Skeletal muscle tissue (tissue), 4 donors: Measurements from ENCODE around the gene RGS13. TPM values are rescaled to one million over a fixed set of nuclear protein-coding genes. Genes with fewer than 3 reads are reported as not detected.
"Not testable (repeated sequence)": the region's sequence is repeated elsewhere in the genome, so short reads cannot be mapped to it uniquely, and the experiment has no call there.

Source experiments
- H3K27ac ChIP-seq: one replicate; pipeline ENCODE4 v1.7.0; 2013; ENCODE audit warnings: mild to moderate bottlenecking, low read depth, low read length, inconsistent platforms
- H3K27me3 ChIP-seq, 3 donors: one replicate each; pipeline ENCODE4 v1.7.0; 2013; ENCODE audit warnings: low read length in 3 of 3; ENCODE audit not compliant: control insufficient read depth in 3 of 3, insufficient read depth in 3 of 3
- H3K36me3 ChIP-seq, 3 donors: one replicate each; pipeline ENCODE4 v1.7.0; 2013; ENCODE audit warnings: low read length in 3 of 3; ENCODE audit not compliant: control insufficient read depth in 3 of 3, insufficient read depth in 3 of 3
- H3K4me1 ChIP-seq, 3 donors: one replicate each; pipeline ENCODE4 v1.7.0; 2013; ENCODE audit warnings: low read length in 3 of 3, mild to moderate bottlenecking in 3 of 3; ENCODE audit not compliant: control insufficient read depth in 3 of 3, insufficient read depth in 3 of 3
- H3K4me3 ChIP-seq, 3 donors: one replicate each; pipeline ENCODE4 v1.7.0; 2013; ENCODE audit warnings: low read length in 3 of 3
- H3K9ac ChIP-seq, 3 donors: one replicate each; pipeline ENCODE4 v1.7.0; 2013; ENCODE audit warnings: low read length in 3 of 3, mild to moderate bottlenecking in 3 of 3, moderate library complexity in 2 of 3, low read depth in 1 of 3
- H3K9me3 ChIP-seq, 3 donors: one replicate each; pipeline ENCODE4 v1.7.0; 2013; ENCODE audit warnings: low read length in 3 of 3; ENCODE audit not compliant: control insufficient read depth in 3 of 3
- total RNA-seq: library from RNA; depleted of rRNA; stranded (reverse); fragments of >200 nt; gene quantifications from one replicate; pipeline ENCODE4 v1.2.3, GENCODE V29; 2014
- donor health status: Osteomylitis.

The RGS13 gene
- total RNA-seq, 1 donor from 2014 or later: under 0.01 TPM

- Histone ChIP-seq H3K27ac (no peak overlapping the region), H3K4me3 (no peak overlapping the region), H3K36me3 (no peaks in the 10 kb centered on the region), H3K4me1 (no peaks in the 10 kb centered on the region), H3K9ac (no peak overlapping the region), H3K27me3 (no peaks in the 10 kb centered on the region), H3K9me3 (no peaks in the 10 kb centered on the region)
Observed at GRCh38 chr1:192675716-192676115, 39.8 kb downstream of the RGS13 start.

DNA sequence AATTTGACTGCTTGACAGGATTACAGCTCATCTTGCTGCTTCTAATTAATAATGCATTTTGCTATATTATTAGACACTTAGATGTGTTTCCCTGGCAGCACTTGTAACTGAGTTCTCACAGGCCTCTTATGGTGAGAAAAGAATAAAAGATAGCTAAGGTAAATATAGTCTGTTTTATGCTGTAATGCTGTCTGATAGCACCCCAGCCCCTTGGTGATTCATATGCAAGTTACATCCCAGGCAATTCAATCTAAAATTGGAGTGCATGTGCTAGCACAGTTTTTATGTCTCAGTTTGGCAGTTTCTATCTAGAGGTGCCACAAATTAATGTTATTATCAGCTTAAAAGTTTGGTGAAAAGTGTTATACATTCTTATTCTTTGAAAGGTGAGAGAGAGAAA, 42.2 kb downstream of the RGS13 start:
- no peak overlapping the region for H3K9ac ChIP-seq
- no peak overlapping the region for H3K27ac ChIP-seq
- H3K4me1 ChIP-seq: no peaks in the 10 kb centered on the region
- no peaks in the 10 kb centered on the region for H3K27me3 ChIP-seq
- no peaks in the 10 kb centered on the region for H3K9me3 ChIP-seq
- H3K36me3 ChIP-seq: no peaks in the 10 kb centered on the region
- H3K4me3 ChIP-seq: no peak overlapping the region

- H3K9me3 ChIP-seq: no peaks in the 10 kb centered on the region
- H3K27me3 ChIP-seq: no peaks in the 10 kb centered on the region
- H3K4me3 ChIP-seq: no peak overlapping the region
- H3K9ac ChIP-seq: no peak overlapping the region
- H3K36me3 ChIP-seq: no peaks in the 10 kb centered on the region
- H3K27ac ChIP-seq: no peak overlapping the region
- H3K4me1 ChIP-seq: no peaks in the 10 kb centered on the region
Observed at GRCh38 chr1:192682335-192682734, 46.4 kb downstream of the RGS13 start.

DNA sequence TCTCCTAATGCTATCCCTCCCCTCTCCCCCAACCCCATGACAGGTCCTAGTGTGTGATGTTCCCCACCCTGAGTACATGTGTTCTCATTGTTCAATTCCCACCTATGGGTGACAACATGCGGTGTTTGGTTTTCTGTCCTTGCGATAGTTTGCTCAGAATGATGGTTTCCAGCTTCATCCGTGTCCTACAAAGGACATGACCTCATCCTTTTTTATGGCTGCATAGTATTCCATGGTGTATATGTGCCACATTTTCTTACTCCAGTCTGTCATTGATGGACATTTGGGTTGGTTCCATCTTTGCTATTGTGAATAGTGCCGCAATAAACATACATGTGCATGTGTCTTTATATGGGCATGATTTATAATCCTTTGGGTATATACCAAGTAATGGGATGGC, 47.1 kb downstream of the RGS13 start:
- H3K9me3 ChIP-seq, H3K36me3 ChIP-seq, H3K4me3 ChIP-seq, H3K9ac ChIP-seq, H3K27ac ChIP-seq, H3K4me1 ChIP-seq, H3K27me3 ChIP-seq: not testable (repeated sequence)

DNA sequence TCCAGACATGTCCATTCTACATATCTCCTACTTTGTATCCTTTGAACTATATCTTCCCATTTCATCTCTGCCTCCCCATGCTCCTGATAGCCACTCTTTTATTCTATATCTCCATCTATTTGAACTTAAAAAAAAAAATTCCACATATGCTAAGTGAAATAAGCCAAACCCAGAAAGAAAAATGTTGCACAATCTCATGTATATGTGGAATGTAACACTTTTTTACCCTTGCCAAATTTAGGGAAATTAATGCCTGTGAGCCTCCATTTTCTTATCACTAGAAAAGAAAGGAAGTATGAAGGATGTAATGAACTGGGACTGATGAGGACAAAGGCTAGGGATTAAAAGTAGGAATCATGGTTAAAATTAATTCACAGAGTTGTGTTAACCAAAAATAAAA, 53.5 kb downstream of the RGS13 start:
- Histone ChIP-seq H3K4me1 (no peaks in the 10 kb centered on the region), H3K9ac (no peak overlapping the region), H3K27ac (no peak overlapping the region), H3K9me3 (peaks cover 0 to 3% (median 0%) of the 10 kb centered on the region in 3 donors), H3K4me3 (no peak overlapping the region), H3K27me3 (no peaks in the 10 kb centered on the region), H3K36me3 (no peaks in the 10 kb centered on the region)

- no peak overlapping the region for H3K4me3 ChIP-seq
- H3K9ac ChIP-seq: no peak overlapping the region
- H3K9me3 ChIP-seq: peaks cover 0 to 3% (median 0%) of the 10 kb centered on the region in 3 donors
- no peak overlapping the region for H3K27ac ChIP-seq
- H3K4me1 ChIP-seq: no peaks in the 10 kb centered on the region
- no peaks in the 10 kb centered on the region for H3K36me3 ChIP-seq
- no peaks in the 10 kb centered on the region for H3K27me3 ChIP-seq
Observed at GRCh38 chr1:192691041-192691440, 55.1 kb downstream of the RGS13 start.

- H3K9me3 ChIP-seq: no peaks in the 10 kb centered on the region
- no peaks in the 10 kb centered on the region for H3K27me3 ChIP-seq
- no peak overlapping the region for H3K4me3 ChIP-seq
- no peak overlapping the region for H3K27ac ChIP-seq
- no peaks in the 10 kb centered on the region for H3K36me3 ChIP-seq
- H3K4me1 ChIP-seq: no peaks in the 10 kb centered on the region
- no peak overlapping the region for H3K9ac ChIP-seq
Observed at GRCh38 chr1:192696082-192696481, 60.1 kb downstream of the RGS13 start.

DNA sequence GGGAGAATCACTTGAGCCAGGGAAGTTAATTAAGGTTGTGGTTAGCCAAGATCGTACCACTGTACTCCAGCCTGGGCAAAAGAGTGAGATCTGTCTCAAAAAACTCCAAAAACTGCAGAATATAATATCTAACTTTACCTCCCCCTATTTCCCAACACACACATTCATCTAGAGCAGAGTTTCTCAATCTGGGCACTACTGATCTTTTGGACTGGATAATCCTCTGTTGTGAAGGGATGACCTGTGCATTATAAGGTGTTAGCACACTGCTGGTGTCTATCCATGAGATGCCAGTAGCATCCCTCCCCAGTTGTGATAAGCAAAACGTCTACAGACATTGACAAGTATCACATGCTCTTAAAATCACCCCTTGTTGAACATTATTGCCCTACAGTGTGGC, 61.8 kb downstream of the RGS13 start:
- Histone ChIP-seq H3K9me3 (no peaks in the 10 kb centered on the region), H3K27me3 (no peaks in the 10 kb centered on the region), H3K36me3 (no peaks in the 10 kb centered on the region), H3K27ac (no peak overlapping the region), H3K4me1 (no peaks in the 10 kb centered on the region), H3K4me3 (no peak overlapping the region), H3K9ac (no peak overlapping the region)

DNA sequence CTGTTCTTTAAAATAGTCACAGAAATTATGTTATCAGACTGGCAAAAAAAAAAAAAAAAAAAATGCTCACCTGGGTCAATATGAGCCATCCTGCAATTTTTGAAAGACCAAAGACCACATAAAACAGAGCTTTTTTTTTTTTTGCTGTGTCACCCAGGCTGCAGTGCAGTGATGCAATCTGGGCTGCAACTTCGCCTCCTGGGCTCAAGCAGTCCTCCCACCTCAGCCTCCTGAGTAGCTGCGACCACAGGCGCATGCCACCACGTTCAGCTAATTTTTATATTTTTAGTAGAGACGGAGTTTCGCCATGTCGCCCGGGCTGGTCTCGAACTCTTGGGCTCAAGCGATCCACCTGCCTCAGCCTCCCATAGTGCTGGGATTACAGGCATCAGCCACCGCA, 62.8 kb downstream of the RGS13 start:
- Histone ChIP-seq H3K27ac (no peak overlapping the region), H3K4me1 (no peaks in the 10 kb centered on the region), H3K36me3 (no peaks in the 10 kb centered on the region), H3K9me3 (no peaks in the 10 kb centered on the region), H3K4me3 (no peak overlapping the region), H3K27me3 (no peaks in the 10 kb centered on the region), H3K9ac (no peak overlapping the region)

- H3K9ac ChIP-seq: no peak overlapping the region
Observed at GRCh38 chr1:192700834-192701271, 64.9 kb downstream of the RGS13 start.

More at GRCh38 chr1:192700834-192701271, 64.9 kb downstream of the RGS13 start:
- H3K27me3 ChIP-seq: no peaks in the 10 kb centered on the region
- H3K36me3 ChIP-seq: no peaks in the 10 kb centered on the region
- no peak overlapping the region for H3K27ac ChIP-seq
- H3K4me3 ChIP-seq: no peak overlapping the region
- no peaks in the 10 kb centered on the region for H3K9me3 ChIP-seq
- no peaks in the 10 kb centered on the region for H3K4me1 ChIP-seq
